K562 (cell line): ENCODE data around the gene POLDIP3. TPM values are rescaled to one million over a fixed set of nuclear protein-coding genes. Genes with fewer than 3 reads are reported as not detected.

ENCODE experiments used
- CXXC5 ChIP-seq: fragments of 250-450 bp; sonication (Bioruptor Pico); IDR thresholded peaks from 2 replicates; pipeline ENCODE4 v1.8.0; 2022; ENCODE audit warnings: inconsistent platforms, mild to moderate bottlenecking, moderate library complexity
- ETV1 ChIP-seq: fragments of 450-650 bp; conservative IDR thresholded peaks from 2 replicates; pipeline ENCODE4 v1.6.1; 2016; ENCODE audit warnings: missing genetic modification characterization, control low read depth, low read depth, missing compliant biosample characterization
- FOXO4 ChIP-seq: fragments of 450-650 bp; formaldehyde crosslinking; IDR thresholded peaks from 2 replicates; pipeline ENCODE4 v1.4.0; 2020; ENCODE audit warnings: mild to moderate bottlenecking, moderate library complexity
- MXI1 ChIP-seq: IDR thresholded peaks from 2 replicates; pipeline ENCODE4 v1.6.1; 2011; ENCODE audit warnings: low read depth, mild to moderate bottlenecking, improper control_type of control experiment, low read length
- NR2C1 ChIP-seq, 2 experiments: fragments of 450-650 bp; IDR thresholded peaks; 2 replicates each; pipeline ENCODE4 v1.6.1; 2017; ENCODE audit warnings: mild to moderate bottlenecking in 2 of 2, antibody characterized with exemption in 1 of 2, inconsistent platforms in 1 of 2, missing compliant biosample characterization in 1 of 2, missing genetic modification characterization in 1 of 2
- PHTF2 ChIP-seq: fragments of 250-450 bp; sonication (Bioruptor Pico); IDR thresholded peaks from 2 replicates; pipeline ENCODE4 v1.5.0; 2021; ENCODE audit warnings: mild to moderate bottlenecking
- POLR2A ChIP-seq: fragments of 450-650 bp; conservative IDR thresholded peaks from 2 replicates; pipeline ENCODE4 v1.6.1; 2016
- PTTG1 ChIP-seq: fragments of 450-650 bp; IDR thresholded peaks from 2 replicates; pipeline ENCODE4 v1.6.1; 2016; ENCODE audit warnings: low read depth, mild to moderate bottlenecking, missing genetic modification characterization, missing compliant biosample characterization
- RB1 ChIP-seq: fragments of 450-650 bp; IDR thresholded peaks from 2 replicates; pipeline ENCODE4 v1.6.1; 2017; ENCODE audit warnings: low read depth, mild to moderate bottlenecking
- SAP30 ChIP-seq: fragments of 200-600 bp; sonication (generic); IDR thresholded peaks from 2 replicates; pipeline ENCODE4 v1.6.1; 2012; ENCODE audit warnings: borderline replicate concordance, low read depth, mild to moderate bottlenecking, moderate library complexity, low read length, control low read depth, inconsistent platforms; ENCODE audit not compliant: insufficient read depth, poor library complexity, severe bottlenecking
- SPI1 ChIP-seq: IDR thresholded peaks from 2 replicates; pipeline ENCODE4 v1.6.1; 2011; ENCODE audit warnings: low read depth, low read length, control low read depth, borderline replicate concordance
- TBP ChIP-seq: optimal IDR thresholded peaks from 2 replicates; pipeline ENCODE3; 2011; ENCODE audit warnings: low read depth, low read length, improper control_type of control experiment
- THAP12 ChIP-seq: fragments of 250-450 bp; sonication (Bioruptor Pico); IDR thresholded peaks from 2 replicates; pipeline ENCODE4 v1.9.0; 2021; ENCODE audit warnings: mild to moderate bottlenecking, inconsistent platforms
- ZC3H4 ChIP-seq: sonication (generic); formaldehyde crosslinking; IDR thresholded peaks from 2 replicates; pipeline ENCODE4 v1.9.0; 2021; ENCODE audit warnings: missing genetic modification reagents, borderline replicate concordance
- ZKSCAN1 ChIP-seq: fragments of 150-350 bp; IDR thresholded peaks from 2 replicates; pipeline ENCODE4 v1.6.1; 2016; ENCODE audit warnings: low read depth, low read length
- polyA plus RNA-seq, 8 experiments: library from polyadenylated mRNA; depleted of rRNA in 4 of 8; stranded (reverse) in 5 of 8; unstranded in 3 of 8; fragments of >200 nt; fragmentation: Nextera tagmentation in 2 of 8; fragmentation: Illumina TruSeq in 1 of 8; extraction: Ambion mirVana in 2 of 8; extraction: Trizol in 1 of 8; gene quantifications; 2 replicates each; pipeline versions ENCODE4 v1.2.1 to v1.2.3, GENCODE V29; 2011 to 2014; ENCODE audit warnings: inconsistent platforms in 1 of 8, missing spikeins in 1 of 8
- total RNA-seq, 7 experiments: library from RNA; depleted of rRNA in 6 of 7; stranded (reverse); fragments of >200 nt in 6 of 7; fragmentation: Illumina TruSeq in 2 of 7; extraction: Trizol in 2 of 7; gene quantifications; 2 replicates each; pipeline versions ENCODE4 v1.2.1 to v1.2.3, GENCODE V29; 2011 to 2021; ENCODE audit warnings: low replicate concordance in 1 of 7
- TF ChIP-seq, protein P1 (sequence below): fragments of 250-450 bp; sonication (Bioruptor Pico); IDR thresholded peaks from 2 replicates; pipeline ENCODE4 v1.5.0; 2021; ENCODE audit warnings: mild to moderate bottlenecking, borderline replicate concordance
- TF ChIP-seq, protein P2 (sequence below), 2 experiments: fragments of 450-650 bp in 1 of 2; sonication (generic) in 1 of 2; formaldehyde crosslinking in 1 of 2; IDR thresholded peaks in 1 of 2; conservative IDR thresholded peaks in 1 of 2; 2 replicates each; pipeline versions ENCODE4 v1.6.1 to v1.8.1; 2016 to 2023; ENCODE audit warnings: mild to moderate bottlenecking in 2 of 2, moderate library complexity in 2 of 2, inconsistent platforms in 1 of 2, missing genetic modification reagents in 1 of 2

POLDIP3 gene
- total and polyA plus RNA-seq, 9 of the 15 experiments (the other 6 are each of a cell fraction or from before 2014, with no cell fraction given) = 14.3 to 53.0 (median 26.3) TPM

DNA sequence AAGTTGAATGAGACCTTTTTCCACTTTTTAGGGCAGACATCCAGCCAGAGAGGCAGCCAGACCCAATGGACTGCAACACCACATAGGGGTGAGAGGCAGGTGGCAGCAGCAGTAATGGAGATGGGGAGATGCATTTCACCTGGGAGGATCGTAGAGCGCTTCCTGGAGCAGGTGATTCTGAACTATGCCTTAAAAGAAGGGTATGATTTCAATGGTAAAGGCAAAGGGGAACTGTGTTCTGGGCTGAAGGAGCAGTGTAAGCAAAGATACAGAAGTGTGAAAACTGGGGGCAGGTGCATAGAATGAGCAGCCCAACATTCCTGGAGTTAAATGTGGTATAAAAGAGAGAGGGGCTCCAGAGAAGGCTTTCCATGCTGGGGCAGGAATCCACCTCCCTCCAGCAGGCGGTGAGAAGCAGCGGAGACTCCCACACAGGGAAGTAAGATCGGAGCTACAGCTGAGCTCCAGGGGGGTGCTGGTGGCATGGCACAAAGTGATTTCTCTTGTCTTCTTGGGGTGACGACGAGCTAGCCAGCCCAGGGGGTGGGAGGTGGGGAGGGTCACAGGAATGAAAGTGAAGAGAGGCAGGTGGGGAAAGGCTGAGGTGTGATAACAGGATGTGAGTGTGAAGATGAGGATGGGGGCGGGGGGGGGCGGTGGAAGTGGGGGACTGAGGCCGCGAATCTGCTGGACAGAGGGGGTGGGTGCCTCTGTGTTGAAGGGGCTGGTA lies 65.2 kb downstream of the POLDIP3 start (continued):
- TF ChIP-seq THAP12 (CRISPR knock-in tag) (no peak), ZC3H4 (CRISPR knock-in tag) (no peak), PHTF2 (no peak), ZKSCAN1 (no peak), CXXC5 (CRISPR knock-in tag) (no peak), NR2C1 (IDR thresholded peaks at IDR 0.05) (no peak), NR2C1 (tag; IDR thresholded peaks at IDR 0.05) (no peak), RB1 (no peak), ETV1 (tag) (no peak), SAP30 (no peak), TBP (no peak), MXI1 (no peak), POLR2A (no peak), FOXO4 (CRISPR knock-in tag) (no peak), SPI1 (no peak), PTTG1 (no peak)
- TF ChIP-seq, protein P1, sequence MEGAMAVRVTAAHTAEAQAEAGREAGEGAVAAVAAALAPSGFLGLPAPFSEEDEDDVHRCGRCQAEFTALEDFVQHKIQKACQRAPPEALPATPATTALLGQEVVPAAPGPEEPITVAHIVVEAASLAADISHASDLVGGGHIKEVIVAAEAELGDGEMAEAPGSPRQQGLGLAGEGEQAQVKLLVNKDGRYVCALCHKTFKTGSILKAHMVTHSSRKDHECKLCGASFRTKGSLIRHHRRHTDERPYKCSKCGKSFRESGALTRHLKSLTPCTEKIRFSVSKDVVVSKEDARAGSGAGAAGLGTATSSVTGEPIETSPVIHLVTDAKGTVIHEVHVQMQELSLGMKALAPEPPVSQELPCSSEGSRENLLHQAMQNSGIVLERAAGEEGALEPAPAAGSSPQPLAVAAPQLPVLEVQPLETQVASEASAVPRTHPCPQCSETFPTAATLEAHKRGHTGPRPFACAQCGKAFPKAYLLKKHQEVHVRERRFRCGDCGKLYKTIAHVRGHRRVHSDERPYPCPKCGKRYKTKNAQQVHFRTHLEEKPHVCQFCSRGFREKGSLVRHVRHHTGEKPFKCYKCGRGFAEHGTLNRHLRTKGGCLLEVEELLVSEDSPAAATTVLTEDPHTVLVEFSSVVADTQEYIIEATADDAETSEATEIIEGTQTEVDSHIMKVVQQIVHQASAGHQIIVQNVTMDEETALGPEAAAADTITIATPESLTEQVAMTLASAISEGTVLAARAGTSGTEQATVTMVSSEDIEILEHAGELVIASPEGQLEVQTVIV (CRISPR knock-in tag) = no peak
- TF ChIP-seq, protein P2, sequence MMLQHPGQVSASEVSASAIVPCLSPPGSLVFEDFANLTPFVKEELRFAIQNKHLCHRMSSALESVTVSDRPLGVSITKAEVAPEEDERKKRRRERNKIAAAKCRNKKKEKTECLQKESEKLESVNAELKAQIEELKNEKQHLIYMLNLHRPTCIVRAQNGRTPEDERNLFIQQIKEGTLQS (IDR thresholded peaks at IDR 0.05) = no peak
- TF ChIP-seq, protein P2 (CRISPR knock-in tag; conservative IDR thresholded peaks at IDR 0.05) = no peak
